Smooth muscle cell (in vitro differentiated cells): Measurements from ENCODE around the gene LMX1A. TPM values are rescaled to one million over a fixed set of nuclear protein-coding genes. Genes with fewer than 3 reads are reported as not detected.

ENCODE experiments used
- DNase-seq: peaks from one replicate; lab custom pipeline; 2025; ENCODE audit not compliant: unreplicated experiment; lab: John Stamatoyannopoulos, UW
- H2AFZ ChIP-seq: fragments of 200-600 bp; sonication (generic); 2 replicates; pipeline ENCODE4 v1.6.0; 2016; ENCODE audit warnings: antibody characterized with exemption, low read depth, mild to moderate bottlenecking
- H3F3A ChIP-seq: fragments of 200-600 bp; sonication (generic); 2 replicates; pipeline ENCODE4 v1.6.0; 2017; ENCODE audit warnings: antibody characterized with exemption, low read depth
- H3K27ac ChIP-seq: fragments of 200-600 bp; sonication (generic); 2 replicates; pipeline ENCODE4 v1.5.1; 2016; ENCODE audit warnings: low read depth, mild to moderate bottlenecking
- H3K27me3 ChIP-seq: fragments of 200-600 bp; sonication (generic); 2 replicates; pipeline ENCODE4 v1.6.1; 2016; ENCODE audit warnings: low read depth, mild to moderate bottlenecking
- H3K36me3 ChIP-seq: fragments of 200-600 bp; sonication (generic); 2 replicates; pipeline ENCODE4 v1.5.1; 2016; ENCODE audit warnings: low read depth
- H3K4me1 ChIP-seq: fragments of 200-600 bp; sonication (generic); 2 replicates; pipeline ENCODE4 v1.5.1; 2016; ENCODE audit warnings: low read depth
- H3K4me2 ChIP-seq: fragments of 200-600 bp; sonication (generic); 2 replicates; pipeline ENCODE4 v1.6.0; 2016; ENCODE audit warnings: mild to moderate bottlenecking
- H3K4me3 ChIP-seq: fragments of 200-600 bp; sonication (generic); 2 replicates; pipeline ENCODE4 v1.5.1; 2016; ENCODE audit warnings: mild to moderate bottlenecking
- H3K79me2 ChIP-seq: fragments of 200-600 bp; sonication (generic); 2 replicates; pipeline ENCODE4 v1.6.0; 2016; ENCODE audit warnings: low read depth, mild to moderate bottlenecking
- H3K9ac ChIP-seq: fragments of 200-600 bp; sonication (generic); 2 replicates; pipeline ENCODE4 v1.6.0; 2016; ENCODE audit warnings: low read depth
- H3K9me3 ChIP-seq: fragments of 200-600 bp; sonication (generic); replicated peaks from 2 replicates; pipeline ENCODE4 v1.5.1; 2016; ENCODE audit warnings: low read depth
- H4K20me1 ChIP-seq: fragments of 200-600 bp; sonication (generic); 2 replicates; pipeline ENCODE4 v1.6.0; 2016; ENCODE audit warnings: low read depth
- WGBS: methylation state at CpG from one replicate; pipeline ENCODE4 v1.1.7; 2016; ENCODE audit warnings: low lambda C conversion rate; 5-methylcytosine and 5-hydroxymethylcytosine counted together
- polyA plus RNA-seq: library from polyadenylated mRNA; unstranded; fragments of >200 nt; fragmentation: Nextera tagmentation; extraction: Ambion mirVana; gene quantifications from 2 replicates; pipeline ENCODE4 v1.2.1, GENCODE V29; 2016
- total RNA-seq: library from RNA; depleted of rRNA; stranded (reverse); fragments of >200 nt; gene quantifications from 2 replicates; pipeline ENCODE4 v1.2.3, GENCODE V29; 2014
- TF ChIP-seq, protein P1 (sequence below): fragments of 200-600 bp; sonication (generic); IDR thresholded peaks from 2 replicates; pipeline ENCODE4 v1.5.1; 2017; ENCODE audit warnings: borderline replicate concordance, mild to moderate bottlenecking, antibody characterized with exemption; ENCODE audit not compliant: insufficient read depth, poor library complexity, severe bottlenecking

The LMX1A gene
- total and polyA plus RNA-seq, 2 experiments from 2014 or later, result not detected

DNA sequence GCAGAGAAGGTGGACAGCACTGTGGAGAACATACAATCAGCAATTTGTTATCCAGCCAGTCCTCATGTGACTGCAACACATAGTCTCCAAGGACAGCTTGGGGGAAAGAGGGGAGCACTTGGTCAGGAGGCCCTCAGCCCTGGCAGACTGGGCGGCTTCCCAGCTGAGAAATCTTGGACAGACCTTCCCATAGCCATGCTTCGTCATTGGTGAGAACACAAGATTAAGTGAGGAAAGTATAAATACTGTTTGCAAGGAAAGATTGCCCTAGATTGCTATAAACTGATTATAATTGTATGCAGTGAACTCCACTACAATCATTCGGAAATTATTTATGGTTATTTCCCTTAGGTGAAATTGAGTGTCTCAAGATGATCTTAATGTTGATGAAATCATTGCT, 131.5 kb downstream of the LMX1A start:
- Histone ChIP-seq H3K4me2 (no peak overlapping the region), H3K4me3 (no peak overlapping the region), H3K27ac (no peak overlapping the region), H4K20me1 (no peaks in the 10 kb centered on the region), H3K36me3 (no peaks in the 10 kb centered on the region), H3K9me3 (no peaks in the 10 kb centered on the region), H3K9ac (no peak overlapping the region), H3K27me3 (peaks cover 17% of the 10 kb centered on the region), H3F3A (no peaks in the 10 kb centered on the region), H2AFZ (no peak overlapping the region), H3K79me2 (no peaks in the 10 kb centered on the region), H3K4me1 (no peaks in the 10 kb centered on the region)
- TF ChIP-seq, protein P1, sequence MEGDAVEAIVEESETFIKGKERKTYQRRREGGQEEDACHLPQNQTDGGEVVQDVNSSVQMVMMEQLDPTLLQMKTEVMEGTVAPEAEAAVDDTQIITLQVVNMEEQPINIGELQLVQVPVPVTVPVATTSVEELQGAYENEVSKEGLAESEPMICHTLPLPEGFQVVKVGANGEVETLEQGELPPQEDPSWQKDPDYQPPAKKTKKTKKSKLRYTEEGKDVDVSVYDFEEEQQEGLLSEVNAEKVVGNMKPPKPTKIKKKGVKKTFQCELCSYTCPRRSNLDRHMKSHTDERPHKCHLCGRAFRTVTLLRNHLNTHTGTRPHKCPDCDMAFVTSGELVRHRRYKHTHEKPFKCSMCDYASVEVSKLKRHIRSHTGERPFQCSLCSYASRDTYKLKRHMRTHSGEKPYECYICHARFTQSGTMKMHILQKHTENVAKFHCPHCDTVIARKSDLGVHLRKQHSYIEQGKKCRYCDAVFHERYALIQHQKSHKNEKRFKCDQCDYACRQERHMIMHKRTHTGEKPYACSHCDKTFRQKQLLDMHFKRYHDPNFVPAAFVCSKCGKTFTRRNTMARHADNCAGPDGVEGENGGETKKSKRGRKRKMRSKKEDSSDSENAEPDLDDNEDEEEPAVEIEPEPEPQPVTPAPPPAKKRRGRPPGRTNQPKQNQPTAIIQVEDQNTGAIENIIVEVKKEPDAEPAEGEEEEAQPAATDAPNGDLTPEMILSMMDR, result no peak
- 80% methylated on average over 3 of the region's 3 CpGs for WGBS
- DNase-seq, result no peak

DNA sequence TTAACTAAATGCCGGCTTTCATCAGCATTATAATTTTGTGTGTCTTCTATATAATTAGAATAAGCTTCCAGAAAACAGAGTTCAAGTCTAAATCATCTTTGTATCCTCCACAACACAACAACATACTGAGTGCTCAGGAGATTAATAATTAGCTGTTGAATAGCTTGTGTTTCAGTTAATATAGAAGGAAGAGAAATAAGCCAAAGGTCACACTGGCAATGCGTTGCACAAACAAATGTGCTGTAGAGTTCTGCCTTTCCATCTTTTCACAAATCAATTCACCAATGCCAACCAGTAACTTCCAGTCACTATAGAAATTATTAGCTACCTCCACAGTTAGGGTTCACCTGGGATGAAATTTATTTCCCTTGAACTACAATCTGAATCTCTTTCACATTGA, 132.0 kb downstream of the LMX1A start:
- Histone ChIP-seq H4K20me1 (no peaks in the 10 kb centered on the region), H3K9ac (no peak overlapping the region), H3K9me3 (no peaks in the 10 kb centered on the region), H2AFZ (no peak overlapping the region), H3K36me3 (no peaks in the 10 kb centered on the region), H3K4me3 (no peak overlapping the region), H3K27ac (no peak overlapping the region), H3F3A (no peaks in the 10 kb centered on the region), H3K27me3 (peaks cover 17% of the 10 kb centered on the region), H3K4me2 (no peak overlapping the region), H3K4me1 (peaks cover under 1% of the 10 kb centered on the region), H3K79me2 (no peaks in the 10 kb centered on the region)
- WGBS, result 93% methylated on average over 2 of the region's 2 CpGs
- TF ChIP-seq, protein P1, result no peak
- no peak for DNase-seq

DNA sequence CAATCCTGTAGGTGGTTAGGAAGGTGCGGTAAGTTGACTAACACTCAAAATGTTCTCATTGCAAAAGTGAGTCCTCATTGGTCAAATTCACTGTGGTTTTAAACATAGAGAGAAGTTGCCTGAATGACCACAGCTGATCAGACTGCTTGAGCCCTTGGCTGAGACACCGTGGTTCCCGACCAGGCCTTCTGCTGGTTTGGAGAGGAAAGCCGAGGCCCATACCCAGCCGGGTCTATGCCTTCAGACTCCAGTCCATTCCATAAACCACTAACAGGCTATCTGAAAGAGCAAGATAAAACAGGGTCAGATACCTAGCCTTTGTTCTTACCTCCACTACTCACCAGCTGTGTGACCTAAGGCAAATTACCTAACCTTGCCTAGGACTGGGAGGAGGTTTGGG, 133.9 kb downstream of the LMX1A start:
- 78% methylated on average over 5 of the region's 5 CpGs for WGBS
- Histone ChIP-seq H2AFZ (no peak overlapping the region), H3F3A (no peaks in the 10 kb centered on the region), H3K4me2 (no peak overlapping the region), H3K27me3 (peaks cover 31% of the 10 kb centered on the region), H3K36me3 (no peaks in the 10 kb centered on the region), H3K4me1 (peaks cover 8% of the 10 kb centered on the region), H4K20me1 (no peaks in the 10 kb centered on the region), H3K4me3 (no peak overlapping the region), H3K9ac (no peak overlapping the region), H3K79me2 (no peaks in the 10 kb centered on the region), H3K9me3 (no peaks in the 10 kb centered on the region), H3K27ac (no peak overlapping the region)
- TF ChIP-seq, protein P1, result no peak
- no peak for DNase-seq

DNA sequence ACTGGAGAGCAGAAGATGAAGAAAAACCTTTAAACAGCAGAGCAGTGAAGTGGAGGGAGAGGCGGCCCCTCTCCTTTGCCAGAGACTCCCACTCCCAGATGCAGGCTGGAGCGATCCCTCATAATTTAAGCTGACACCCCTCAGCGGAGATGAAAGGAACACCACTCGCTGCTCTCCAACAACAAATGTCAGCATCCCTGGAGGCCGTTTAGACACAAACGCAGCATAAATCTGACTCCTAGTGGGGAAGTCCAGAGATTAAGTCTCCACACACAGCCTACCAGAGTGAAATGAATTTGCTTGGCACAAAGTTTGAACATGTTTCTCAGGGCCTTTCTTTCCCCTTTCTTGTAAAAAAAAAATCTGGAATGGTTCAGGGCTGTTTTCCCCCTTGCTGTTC, 137.8 kb downstream of the LMX1A start:
- Histone ChIP-seq H3K79me2 (no peaks in the 10 kb centered on the region), H3K27me3 (peaks cover 29% of the 10 kb centered on the region), H3K27ac (no peak overlapping the region), H3K36me3 (no peaks in the 10 kb centered on the region), H3K9ac (no peak overlapping the region), H4K20me1 (no peaks in the 10 kb centered on the region), H3K4me2 (no peak overlapping the region), H3F3A (no peaks in the 10 kb centered on the region), H3K9me3 (no peaks in the 10 kb centered on the region), H2AFZ (no peak overlapping the region), H3K4me1 (peaks cover 17% of the 10 kb centered on the region), H3K4me3 (no peak overlapping the region)
- TF ChIP-seq, protein P1, result no peak
- 58% methylated on average over 6 of the region's 6 CpGs for WGBS
- no peak for DNase-seq
